ENCODE data around the gene NUP107. TPM values are rescaled to one million over a fixed set of nuclear protein-coding genes. Genes with fewer than 3 reads are reported as not detected.

NUP107 gene
- total RNA-seq, 6 experiments from 2014 or later: 35.0 to 49.9 (median 48.6) TPM

GRCh38 chr12:68779280-68779679, 92.5 kb downstream of the NUP107 start:
- H3K4me3 Mint-ChIP-seq: no peak overlapping the region
- DNase-seq: no peak
- no peaks in the 10 kb centered on the region for H3K9me3 Mint-ChIP-seq
- H3K27me3 Mint-ChIP-seq (ENCODE audit: insufficient read depth): peaks cover 2% of the 10 kb centered on the region; the same call in 1 of the 2 replicates
- no peaks in the 10 kb centered on the region for H3K4me1 Mint-ChIP-seq (ENCODE audit: low read depth)
- TF ChIP-seq CTCF (IDR thresholded peaks at IDR 0.05): no peak
- no peak overlapping the region for H3K27ac Mint-ChIP-seq
- H3K36me3 Mint-ChIP-seq (ENCODE audit: low read depth): no peaks in the 10 kb centered on the region

GRCh38 chr12:68780731-68781130, 94.0 kb downstream of the NUP107 start:
- TF ChIP-seq CTCF (IDR thresholded peaks at IDR 0.05): no peak
- H3K27ac Mint-ChIP-seq: no peak overlapping the region
- H3K4me3 Mint-ChIP-seq: no peak overlapping the region
- H3K9me3 Mint-ChIP-seq: no peaks in the 10 kb centered on the region
- peaks cover 2% of the 10 kb centered on the region; the same call in 1 of the 2 replicates for H3K27me3 Mint-ChIP-seq (ENCODE audit: insufficient read depth)
- no peak for DNase-seq
- H3K4me1 Mint-ChIP-seq (ENCODE audit: low read depth): peaks cover 8% of the 10 kb centered on the region
- no peaks in the 10 kb centered on the region for H3K36me3 Mint-ChIP-seq (ENCODE audit: low read depth)

GRCh38 chr12:68781728-68782127, 95.0 kb downstream of the NUP107 start:
- TF ChIP-seq CTCF (IDR thresholded peaks at IDR 0.05): no peak
- DNase-seq: no peak
- H3K9me3 Mint-ChIP-seq: no peaks in the 10 kb centered on the region
- H3K36me3 Mint-ChIP-seq (ENCODE audit: low read depth): no peaks in the 10 kb centered on the region
- no peak overlapping the region for H3K27ac Mint-ChIP-seq
- H3K27me3 Mint-ChIP-seq (ENCODE audit: insufficient read depth): peaks cover 2% of the 10 kb centered on the region; the same call in 1 of the 2 replicates
- H3K4me3 Mint-ChIP-seq: no peak overlapping the region
- peaks cover 11% of the 10 kb centered on the region for H3K4me1 Mint-ChIP-seq (ENCODE audit: low read depth)

GRCh38 chr12:68784015-68784414, 97.2 kb downstream of the NUP107 start:
- H3K27ac Mint-ChIP-seq: no peak overlapping the region
- no peak for TF ChIP-seq CTCF (IDR thresholded peaks at IDR 0.05)
- peaks cover 26% of the 10 kb centered on the region for H3K4me1 Mint-ChIP-seq (ENCODE audit: low read depth)
- DNase-seq: no peak
- no peaks in the 10 kb centered on the region for H3K9me3 Mint-ChIP-seq
- no peaks in the 10 kb centered on the region; the same call in 1 of the 2 replicates for H3K36me3 Mint-ChIP-seq (ENCODE audit: low read depth)
- no peak overlapping the region for H3K4me3 Mint-ChIP-seq
- H3K27me3 Mint-ChIP-seq (ENCODE audit: insufficient read depth): peaks cover 2% of the 10 kb centered on the region; the same call in 1 of the 2 replicates

- Mint-ChIP-seq H3K4me3 (no peak overlapping the region), H3K27ac (no peak overlapping the region), H3K4me1 (ENCODE audit: low read depth) (peaks cover 26% of the 10 kb centered on the region), H3K27me3 (ENCODE audit: insufficient read depth) (peaks cover 2% of the 10 kb centered on the region; the same call in 1 of the 2 replicates), H3K9me3 (no peaks in the 10 kb centered on the region), H3K36me3 (ENCODE audit: low read depth) (no peaks in the 10 kb centered on the region; the same call in 1 of the 2 replicates)
- DNase-seq: peak; percentile 17
- TF ChIP-seq CTCF (IDR thresholded peaks at IDR 0.05): no peak
These were observed 98.6 kb downstream of the NUP107 start for GRCh38 chr12:68785358-68785757.

- DNase-seq: no peak
- H3K27me3 Mint-ChIP-seq (ENCODE audit: insufficient read depth): no peaks in the 10 kb centered on the region
- no peaks in the 10 kb centered on the region; the same call in 1 of the 2 replicates for H3K36me3 Mint-ChIP-seq (ENCODE audit: low read depth)
- no peak overlapping the region for H3K4me3 Mint-ChIP-seq
- peaks cover 26% of the 10 kb centered on the region for H3K4me1 Mint-ChIP-seq (ENCODE audit: low read depth)
- no peak overlapping the region for H3K27ac Mint-ChIP-seq
- no peaks in the 10 kb centered on the region for H3K9me3 Mint-ChIP-seq
- TF ChIP-seq CTCF (IDR thresholded peaks at IDR 0.05): no peak
These were observed 99.0 kb downstream of the NUP107 start for GRCh38 chr12:68785823-68786222.

Measured in HFFc6 (cell line).